ENCODE data around the gene SORCS2.

GRCh38 chr4:7218686-7219085 is 26.3 kb downstream of the SORCS2 start:
- TF ChIP-seq CTCF (IDR thresholded peaks at IDR 0.05; ENCODE audit: control extremely low read depth in 1 of 3, insufficient read depth in 1 of 3, low read depth in 1 of 3, low read length in 3 of 3), result no peak
- TF ChIP-seq BRCA1 (IDR thresholded peaks at IDR 0.05; ENCODE audit: low read depth, low read length), result no peak
